Limb (tissue), 2 donors: Measurements from ENCODE around the gene ENTREP3.
"Not testable (repeated sequence)": the region's sequence is repeated elsewhere in the genome, so short reads cannot be mapped to it uniquely, and the experiment has no call there.

Experiments
- DNase-seq, 2 donors: peaks; one replicate each; pipeline ENCODE4 v3.0.0-alpha.2; 2016; ENCODE audit errors: extremely low spot score in 2 of 2

Gene ENTREP3

DNA sequence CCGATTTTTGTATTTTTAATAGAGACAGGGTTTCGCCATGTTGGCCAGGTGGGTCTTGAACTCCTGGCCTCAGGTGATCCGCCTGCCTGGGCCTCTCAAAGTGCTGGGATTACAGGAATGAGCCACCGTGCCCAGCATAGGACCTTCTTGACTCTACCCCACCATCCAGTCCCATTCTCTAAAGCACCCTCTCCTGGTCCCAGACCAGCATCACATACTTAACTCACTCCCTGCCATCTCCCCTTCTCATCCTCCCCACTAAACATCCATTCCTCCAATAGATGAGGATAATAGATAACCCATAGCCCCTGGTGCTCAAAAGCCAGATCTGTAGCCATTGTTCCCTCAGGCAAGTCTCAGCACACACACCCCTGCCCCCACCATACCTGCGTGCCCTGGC, 2.1 kb downstream of the ENTREP3 start:
- DNase-seq, result no peak

DNA sequence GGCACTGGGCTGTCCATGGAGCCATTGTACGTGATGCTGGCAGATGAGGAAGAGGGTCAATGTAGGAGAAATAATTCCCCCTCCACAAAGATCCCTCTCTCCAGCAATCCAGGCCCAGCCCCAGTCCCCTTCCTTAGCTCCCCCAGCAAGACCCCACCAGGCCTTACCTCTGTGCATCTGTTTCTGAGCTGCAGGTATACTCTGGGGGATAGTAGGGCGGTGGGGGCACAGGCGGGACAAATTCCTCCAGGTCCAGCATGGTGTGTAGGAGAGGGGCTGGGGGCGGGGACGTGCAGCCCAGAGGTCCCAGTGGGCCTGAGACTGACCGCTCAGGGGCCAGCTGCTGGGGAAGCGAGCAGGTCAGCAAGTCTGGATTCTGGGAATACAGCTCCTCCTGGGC, 3.7 kb downstream of the ENTREP3 start:
- DNase-seq, result no peak

DNA sequence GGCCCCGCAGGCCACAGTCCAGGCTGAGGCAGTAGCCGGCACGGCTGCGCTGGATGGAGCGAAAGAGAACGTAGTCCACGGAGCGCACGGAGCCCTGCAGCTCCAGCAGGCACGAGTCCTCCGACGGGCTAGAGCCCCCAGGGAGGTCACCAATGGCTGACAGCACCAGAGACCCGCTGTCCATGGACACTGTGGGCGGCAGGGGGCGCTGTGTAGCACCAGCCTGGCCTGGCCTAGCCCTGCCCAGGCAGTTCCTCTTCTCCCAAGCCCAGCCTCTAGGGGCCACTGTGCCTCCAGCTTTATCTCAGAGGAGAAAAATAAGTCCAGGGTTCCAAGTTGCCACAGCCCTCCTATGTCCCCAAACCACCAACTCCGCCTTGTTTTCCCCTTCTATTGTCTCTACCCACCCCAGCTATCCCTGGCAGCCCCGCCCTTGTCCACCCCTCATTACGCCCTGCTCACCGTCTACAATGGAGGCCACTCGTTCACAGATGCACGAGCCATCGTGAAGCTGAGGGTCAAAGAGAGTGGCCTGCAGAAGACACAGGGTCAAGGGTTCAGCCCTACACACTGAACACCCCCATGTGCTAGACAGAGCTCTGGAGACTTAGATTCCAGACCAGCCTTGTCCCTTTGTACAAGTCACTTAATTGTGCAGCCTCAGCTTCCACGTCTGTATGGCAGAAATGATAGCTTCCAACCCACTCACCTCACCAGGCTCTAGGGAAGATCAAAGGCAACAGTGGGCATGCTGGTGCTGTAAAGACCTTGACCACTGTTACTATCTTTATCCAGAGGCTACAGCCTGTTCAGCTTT, 4.4 kb downstream of the ENTREP3 start:
- DNase-seq, result peak; percentile 94

GRCh38 chr1:155250246-155250632, 5.0 kb downstream of the ENTREP3 start:
- DNase-seq, result no peak

DNA sequence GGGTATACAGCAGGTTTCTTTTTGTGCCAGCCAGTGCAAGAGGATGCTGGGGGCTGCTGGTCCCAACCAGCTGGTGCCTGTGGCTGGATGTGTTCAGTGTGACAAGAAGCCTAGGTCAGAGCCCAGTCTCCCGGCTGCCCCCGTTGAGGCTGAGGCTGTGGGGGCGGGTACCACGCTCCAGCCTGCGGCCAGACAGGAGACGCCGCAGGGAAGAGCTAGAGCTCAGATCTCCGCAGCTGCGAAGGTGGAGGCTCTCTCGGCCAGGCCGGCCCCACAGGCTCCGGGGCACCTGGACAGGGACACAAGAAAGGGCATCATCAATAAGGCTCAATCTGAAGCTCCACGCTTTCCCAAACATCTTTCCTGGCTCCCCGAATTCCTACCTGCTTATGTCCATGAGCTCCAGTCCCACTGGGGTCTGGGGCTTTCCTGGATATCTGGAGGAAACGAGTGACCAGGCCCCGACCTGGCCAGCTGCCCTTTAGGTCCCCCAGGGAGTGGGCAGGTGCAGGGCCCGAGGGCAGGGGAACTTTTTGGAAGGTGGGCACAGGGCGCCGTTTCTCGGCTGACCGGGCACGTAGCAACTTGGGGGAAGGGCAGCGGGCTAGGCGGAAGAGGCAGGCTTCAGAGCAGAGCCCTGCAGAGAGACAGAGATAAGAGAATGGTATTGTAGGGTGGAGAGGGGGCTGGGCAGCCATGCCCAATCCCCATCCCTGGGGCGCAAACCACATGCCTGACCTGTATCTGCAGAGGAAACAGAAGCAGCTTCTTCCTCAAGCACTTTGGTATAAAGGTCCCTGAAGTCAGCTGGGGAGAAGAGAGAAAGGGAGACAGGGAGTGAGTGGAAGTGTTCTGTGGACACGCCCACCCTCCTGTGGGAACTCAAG, 7.4 kb downstream of the ENTREP3 start:
- no peak for DNase-seq

DNA sequence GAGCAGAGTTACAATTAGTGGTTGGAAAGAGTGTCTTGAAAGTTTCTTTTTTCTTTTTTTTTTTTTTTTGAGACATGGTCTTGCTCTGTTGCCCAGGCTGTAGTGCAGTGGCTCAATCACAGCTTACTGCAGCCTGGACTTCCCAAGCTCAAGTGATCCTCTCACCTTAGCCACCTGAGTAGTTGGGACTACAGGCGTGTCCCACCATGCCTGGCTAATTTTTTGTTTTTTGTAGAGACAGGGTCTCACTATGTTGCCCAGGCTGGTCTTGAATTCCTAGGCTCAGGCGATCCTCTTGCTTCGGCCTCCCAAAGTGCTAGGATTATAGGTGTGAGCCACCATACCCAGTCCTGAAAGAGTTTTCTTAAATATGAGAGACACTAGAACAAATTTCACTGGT, 8.5 kb downstream of the ENTREP3 start:
- DNase-seq, result not testable (repeated sequence)

GRCh38 chr1:155245163-155245524, 10.1 kb downstream of the ENTREP3 start:
- DNase-seq, result no peak

DNA sequence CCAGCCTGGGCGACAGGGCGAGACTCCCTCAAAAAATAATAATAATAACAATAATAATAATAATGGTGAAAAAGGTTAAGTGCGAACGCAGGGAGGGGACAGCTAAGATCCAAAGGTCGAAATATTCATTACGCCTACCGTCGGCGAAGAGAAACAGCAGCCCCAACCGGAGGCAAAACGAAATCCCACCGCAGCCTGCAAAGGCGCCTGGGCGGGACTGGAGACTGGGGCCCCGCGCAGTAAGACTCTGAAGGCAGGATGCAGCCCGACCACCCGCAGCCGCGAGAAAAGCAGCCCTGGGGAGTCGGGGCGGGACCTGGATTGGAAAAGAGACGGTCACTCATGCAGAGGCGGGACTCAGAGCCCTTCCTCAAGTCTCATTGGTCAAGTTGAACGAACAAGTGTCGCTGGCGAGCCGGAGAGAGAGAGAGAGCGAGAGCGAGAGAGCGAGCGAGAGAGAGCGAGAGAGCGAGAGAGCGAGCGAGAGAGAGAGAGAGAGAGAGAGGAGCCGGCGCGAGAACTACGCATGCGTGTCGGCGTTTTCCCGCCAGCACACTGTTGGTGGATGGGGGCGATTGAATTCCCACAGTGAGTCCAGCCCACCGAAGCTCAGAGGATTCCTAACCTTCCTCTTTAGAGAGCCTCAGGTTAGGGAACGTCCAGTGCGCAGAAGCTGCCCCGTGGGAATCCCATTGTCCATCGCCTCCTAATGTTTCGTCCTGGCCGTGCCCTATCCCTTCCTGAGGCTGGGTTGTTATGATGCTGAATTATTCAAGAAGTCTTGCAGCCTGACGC, 10.7 kb downstream of the ENTREP3 start:
- DNase-seq, result peak; percentile 98 to 99

DNA sequence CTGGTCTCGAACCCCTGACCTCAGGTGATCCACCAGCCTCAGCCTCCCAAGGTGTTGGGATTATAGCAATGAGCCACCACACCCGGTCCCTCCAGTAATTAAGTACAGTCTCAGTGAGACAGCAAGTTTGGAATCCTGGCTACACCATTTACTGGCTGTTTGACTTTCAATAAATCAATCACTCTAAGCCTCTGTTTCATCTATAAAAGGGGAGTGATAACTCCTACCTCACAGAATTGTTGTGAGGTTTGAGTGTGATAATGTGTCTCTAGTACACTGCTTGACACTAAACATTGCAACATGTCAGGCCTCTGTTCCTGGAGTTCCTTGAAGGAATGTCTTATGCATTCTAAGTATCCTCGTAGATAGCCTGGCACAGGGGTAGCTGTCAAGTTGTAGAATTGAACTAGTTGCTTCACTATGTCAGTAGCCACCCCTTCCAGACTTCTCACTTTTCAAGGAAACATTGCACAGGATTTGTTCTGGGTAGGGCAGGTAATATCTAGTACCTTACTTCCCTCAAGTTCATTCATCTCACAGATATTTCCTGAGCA, 12.4 kb downstream of the ENTREP3 start:
- no peak for DNase-seq

DNA sequence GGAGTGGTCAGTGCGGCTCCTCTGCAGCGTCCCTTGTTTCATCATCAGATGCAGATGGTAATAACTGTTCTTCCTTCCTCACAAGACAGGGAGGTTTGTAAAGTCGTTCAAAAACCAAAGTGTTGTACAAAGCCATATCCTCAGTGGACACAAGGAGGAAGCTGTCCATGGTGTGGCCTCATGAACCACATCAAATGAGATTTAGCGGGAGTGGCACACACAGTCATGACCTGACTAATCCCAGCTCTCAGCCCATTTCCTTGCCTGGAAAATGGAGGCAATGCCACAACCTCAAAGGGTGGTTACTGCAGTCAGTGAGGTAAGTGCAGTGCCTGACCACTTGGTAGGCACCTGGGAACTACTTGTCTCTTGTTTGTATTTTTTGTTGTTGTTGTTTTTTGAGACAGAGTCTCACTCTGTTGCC, 13.4 kb downstream of the ENTREP3 start:
- no peak for DNase-seq

- DNase-seq, result peak; percentile 75 to 92
These were observed 14.1 kb downstream of the ENTREP3 start for GRCh38 chr1:155241069-155241679.

DNA sequence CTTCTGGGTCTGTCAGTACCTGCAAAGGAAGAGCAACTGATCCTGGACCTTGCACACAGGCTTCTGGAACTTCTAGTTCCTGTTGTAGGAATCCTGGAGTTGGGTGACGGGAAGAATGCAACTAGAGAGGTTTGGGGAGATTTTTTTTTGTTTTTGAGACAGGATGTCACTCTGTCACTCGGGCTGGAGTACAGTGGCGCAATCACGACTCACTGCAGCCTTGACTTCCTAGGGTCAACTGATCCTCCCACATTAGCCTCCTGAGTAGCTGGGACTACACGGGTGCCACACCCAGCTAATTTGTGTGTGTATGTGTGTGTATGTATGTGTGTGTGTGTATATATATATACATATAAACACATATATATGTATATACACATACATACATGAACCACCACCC, 18.8 kb downstream of the ENTREP3 start:
- no peak for DNase-seq

DNA sequence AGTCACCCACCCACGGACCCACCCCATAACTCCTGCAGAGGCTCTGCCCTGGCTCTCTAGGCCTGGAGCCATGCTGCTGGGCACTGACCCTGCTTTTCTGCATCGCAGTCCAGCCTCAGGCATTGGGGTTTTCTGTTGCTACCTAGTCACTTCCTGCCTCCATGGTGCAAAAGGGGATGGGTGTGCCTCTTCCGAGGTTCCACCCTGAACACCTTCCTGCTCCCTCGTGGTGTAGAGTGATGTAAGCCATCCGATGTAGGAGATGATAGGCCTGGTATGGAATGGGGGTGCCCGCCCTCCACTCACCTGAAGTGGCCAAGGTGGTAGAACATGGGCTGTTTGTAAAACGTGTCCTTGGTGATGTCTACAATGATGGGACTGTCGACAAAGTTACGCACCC, 19.9 kb downstream of the ENTREP3 start:
- DNase-seq, result not testable (repeated sequence)

DNA sequence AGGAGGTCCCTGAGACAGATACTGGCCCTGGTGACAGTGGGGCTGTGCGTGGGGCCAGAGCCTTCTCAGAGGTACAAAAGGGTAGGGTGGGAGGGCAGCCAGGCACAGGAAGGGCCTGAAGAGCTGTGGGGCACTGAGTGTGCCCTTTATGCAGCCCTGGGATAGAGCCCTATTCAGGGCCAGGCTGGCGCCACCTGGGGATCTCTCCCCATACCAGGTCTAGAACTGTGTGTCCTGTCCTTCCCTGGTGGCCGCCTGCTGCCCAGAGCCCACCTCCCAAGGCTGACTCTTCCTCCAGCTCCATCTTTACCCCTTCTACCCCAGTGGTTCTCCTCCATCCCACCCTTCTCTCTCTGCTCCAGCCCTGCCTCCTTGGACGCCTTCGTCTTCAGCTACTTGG, 21.8 kb downstream of the ENTREP3 start:
- DNase-seq, result not testable (repeated sequence)

DNA sequence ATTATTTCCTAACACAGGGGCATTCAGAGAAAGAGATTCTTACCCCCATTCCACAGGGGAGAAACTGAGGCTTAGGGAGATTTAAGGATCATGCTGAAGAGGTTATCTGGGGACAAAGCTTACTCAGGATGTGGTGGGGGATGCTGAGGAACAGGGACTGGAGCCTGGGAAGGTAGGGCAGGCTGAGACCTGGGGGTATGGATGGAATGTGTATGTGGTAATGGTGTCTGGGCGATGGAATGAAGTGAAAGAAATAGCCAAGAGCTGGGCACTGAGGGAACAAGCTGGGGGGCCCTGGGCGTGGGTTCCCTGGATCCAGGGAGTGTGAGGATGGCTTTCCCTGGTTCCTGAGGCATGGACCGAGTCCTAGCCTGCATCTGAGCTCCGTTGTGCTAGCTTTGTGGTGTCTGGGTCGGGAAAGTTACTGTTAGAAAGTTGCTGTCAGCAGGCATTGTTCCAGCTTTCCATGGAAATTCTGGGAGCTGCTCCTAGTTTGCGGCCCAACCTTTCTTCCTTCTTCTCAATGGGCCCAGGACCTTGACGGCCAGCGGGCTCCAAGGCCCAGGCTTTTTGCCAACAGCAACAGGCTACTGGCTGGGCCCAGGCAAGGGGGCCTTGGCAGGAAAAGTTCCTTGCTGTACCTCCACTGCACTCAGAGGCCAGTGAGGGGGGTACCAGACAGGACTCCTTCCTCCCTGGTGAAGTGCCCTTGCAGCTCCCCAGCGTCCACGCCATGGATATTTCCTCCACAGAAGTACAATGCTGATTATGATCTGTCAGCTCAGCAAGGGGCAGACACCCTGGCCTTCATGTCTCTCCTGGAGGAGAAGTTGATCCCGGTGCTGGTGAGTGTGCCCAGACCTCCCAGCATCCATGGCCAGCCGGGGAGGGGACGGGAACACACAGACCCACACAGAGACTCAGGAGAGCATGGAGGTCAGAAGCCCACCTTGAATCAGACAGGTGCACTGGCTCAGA, 23.0 kb downstream of the ENTREP3 start:
- DNase-seq, result peak; percentile 72 to 76

DNA sequence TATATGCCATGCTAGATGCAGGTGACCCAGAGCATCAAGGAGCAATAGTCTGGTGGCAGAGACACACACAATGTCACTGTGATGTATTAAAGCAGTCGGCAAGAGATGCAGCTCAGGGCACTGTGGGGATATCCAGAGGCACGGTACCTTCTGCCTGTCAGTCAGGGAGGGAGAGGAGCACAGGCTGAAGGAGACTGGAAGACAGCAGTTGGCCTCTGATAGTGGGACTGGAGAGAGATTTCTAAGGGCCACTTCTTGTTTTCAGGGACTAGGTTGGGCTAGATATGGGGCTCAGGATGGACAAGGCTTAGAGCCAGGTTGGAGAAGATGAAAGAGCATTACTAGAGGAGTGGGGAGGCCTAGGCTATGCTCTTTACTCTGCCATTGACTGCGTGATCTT, 24.0 kb downstream of the ENTREP3 start:
- DNase-seq, result not testable (repeated sequence)

DNA sequence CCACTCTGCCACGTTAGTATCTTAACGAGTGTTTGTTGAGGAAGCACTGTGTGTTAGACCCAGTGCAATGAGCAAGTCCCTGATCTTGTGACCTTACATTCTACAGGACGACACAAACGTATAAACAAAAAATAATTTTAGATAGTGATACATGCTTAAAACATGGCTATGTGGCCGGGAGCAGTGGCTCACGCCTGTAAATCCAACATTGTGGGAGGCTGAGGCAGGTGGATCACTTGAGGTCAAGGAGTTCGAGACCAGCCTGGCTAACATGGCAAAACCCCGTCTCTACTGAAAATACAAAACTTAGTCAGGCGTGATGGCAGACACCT, 27.2 kb downstream of the ENTREP3 start:
- DNase-seq, result no peak

DNA sequence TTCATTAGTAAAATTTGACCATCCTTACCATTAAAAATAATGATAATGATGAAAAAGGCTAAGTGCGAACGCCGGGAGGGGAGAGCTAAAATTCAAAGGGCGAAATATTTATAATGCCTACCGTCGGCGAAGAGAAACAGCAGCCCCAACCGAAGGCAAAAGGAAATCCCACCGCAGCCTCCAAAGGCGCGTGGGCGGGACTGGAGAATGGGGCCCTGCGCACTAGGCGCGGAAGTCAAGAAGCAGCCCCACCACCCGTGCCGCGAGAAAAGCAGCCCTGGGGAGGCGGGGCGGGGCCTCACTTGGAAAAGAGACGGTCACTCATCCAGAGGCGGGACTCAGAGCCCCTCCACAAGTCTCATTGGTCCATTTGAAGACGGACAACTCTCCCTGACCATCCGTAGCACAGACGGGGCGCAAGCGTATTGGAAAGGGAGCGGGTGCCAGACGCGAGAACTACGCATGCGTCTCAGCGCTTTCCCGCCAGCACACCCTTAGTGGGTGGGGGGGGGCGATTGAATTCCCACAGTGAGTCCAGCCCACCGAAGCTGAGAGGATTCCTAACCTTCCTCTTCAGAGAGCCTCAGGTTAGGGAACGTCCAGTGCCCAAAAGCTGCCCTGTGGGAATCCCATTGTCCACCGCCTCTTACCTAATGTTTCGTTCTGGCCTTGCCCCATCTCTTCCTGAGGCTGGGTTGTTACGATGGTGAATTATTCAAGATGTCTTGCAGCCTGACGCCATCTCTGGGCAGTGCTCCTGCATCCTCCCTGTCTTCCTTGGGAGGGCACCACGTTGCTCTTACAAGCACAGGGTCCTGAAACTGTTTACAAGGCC, 27.8 kb downstream of the ENTREP3 start:
- peak; percentile 99 for DNase-seq

DNA sequence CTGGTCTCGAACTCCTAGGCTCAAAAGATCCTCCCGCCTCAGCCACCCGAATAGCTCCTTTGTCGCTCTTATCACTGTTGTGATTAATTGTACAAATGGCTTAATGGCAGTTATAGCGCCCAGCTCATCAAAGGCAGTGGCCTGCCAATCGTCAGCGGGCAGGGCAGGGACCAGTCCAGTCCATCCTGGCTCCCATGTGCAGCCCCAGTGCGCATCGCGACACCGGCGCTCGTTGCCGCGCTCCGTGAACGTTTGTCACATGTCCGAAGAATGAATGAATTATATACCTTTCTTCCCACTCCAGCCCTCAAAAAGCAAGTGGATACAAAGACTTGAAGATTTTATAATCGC, 28.4 kb downstream of the ENTREP3 start:
- DNase-seq, result no peak
